ENCODE data around the gene SLC22A3. TPM values are rescaled to one million over a fixed set of nuclear protein-coding genes. Genes with fewer than 3 reads are reported as not detected.
A peak's percentile ranks its signal among the peaks of the same experiment; 100 is the strongest.
"Not testable (repeated sequence)": the region's sequence is repeated elsewhere in the genome, so short reads cannot be mapped to it uniquely, and the experiment has no call there.

SLC22A3 gene
- total RNA-seq (2014; rRNA removed): 0.06 TPM in 1 of 2 replicates, not detected in the other
- not detected for polyA plus RNA-seq (2012)

GRCh38 chr6:160348223-160349019 is at the start of gene SLC22A3:
Gene SLC22A3 (plus strand): TSS chr6:160348378. CDS start chr6:160348420, 42 bp downstream.
- DNase-seq (ENCODE audit: low read depth): no peak

- DNase-seq (ENCODE audit: low read depth): no peak
Measured at GRCh38 chr6:160299559-160299958, 48.6 kb upstream of the SLC22A3 start.

- no peak for DNase-seq (ENCODE audit: low read depth)
Measured at GRCh38 chr6:160300076-160300695, 48.0 kb upstream of the SLC22A3 start.

GRCh38 chr6:160301339-160301738 is 46.8 kb upstream of the SLC22A3 start:
- peak; percentile 88 for DNase-seq (ENCODE audit: low read depth)

GRCh38 chr6:160302431-160303082 is 45.6 kb upstream of the SLC22A3 start:
- DNase-seq (ENCODE audit: low read depth): not testable (repeated sequence)

GRCh38 chr6:160303806-160304205 is 44.4 kb upstream of the SLC22A3 start:
- no peak for DNase-seq (ENCODE audit: low read depth)

- DNase-seq (ENCODE audit: low read depth): no peak
Measured at GRCh38 chr6:160305926-160306713, 42.1 kb upstream of the SLC22A3 start.

GRCh38 chr6:160309718-160310117 is 38.5 kb upstream of the SLC22A3 start:
- DNase-seq (ENCODE audit: low read depth): no peak

GRCh38 chr6:160312900-160313299 is 35.3 kb upstream of the SLC22A3 start:
- DNase-seq (ENCODE audit: low read depth): no peak

- no peak for DNase-seq (ENCODE audit: low read depth)
Measured at GRCh38 chr6:160315310-160315709, 32.9 kb upstream of the SLC22A3 start.

- DNase-seq (ENCODE audit: low read depth): no peak
Measured at GRCh38 chr6:160316261-160316660, 31.9 kb upstream of the SLC22A3 start.

GRCh38 chr6:160319246-160319645 is 28.9 kb upstream of the SLC22A3 start:
- DNase-seq (ENCODE audit: low read depth): no peak

GRCh38 chr6:160321729-160322505 is 26.3 kb upstream of the SLC22A3 start:
- no peak for DNase-seq (ENCODE audit: low read depth)

- no peak for DNase-seq (ENCODE audit: low read depth)
Measured at GRCh38 chr6:160327981-160328380, 20.2 kb upstream of the SLC22A3 start.

- no peak for DNase-seq (ENCODE audit: low read depth)
Measured at GRCh38 chr6:160328447-160328846, 19.7 kb upstream of the SLC22A3 start.

- no peak for DNase-seq (ENCODE audit: low read depth)
Measured at GRCh38 chr6:160329188-160329587, 19.0 kb upstream of the SLC22A3 start.

GRCh38 chr6:160330619-160331018 is 17.6 kb upstream of the SLC22A3 start:
- no peak for DNase-seq (ENCODE audit: low read depth)

GRCh38 chr6:160331204-160331603 is 17.0 kb upstream of the SLC22A3 start:
- no peak for DNase-seq (ENCODE audit: low read depth)

- no peak for DNase-seq (ENCODE audit: low read depth)
Measured at GRCh38 chr6:160331753-160332152, 16.4 kb upstream of the SLC22A3 start.

GRCh38 chr6:160333101-160333500 is 15.1 kb upstream of the SLC22A3 start:
- no peak for DNase-seq (ENCODE audit: low read depth)

- no peak for DNase-seq (ENCODE audit: low read depth)
Measured at GRCh38 chr6:160333841-160334240, 14.3 kb upstream of the SLC22A3 start.

All from LHCN-M2 (cell line).